H1 (cell line): ENCODE results near the gene TP73.

Experiments used
- CBX5 ChIP-seq: fragments of 300-800, 300-1000 bp; sonication (generic); IDR thresholded peaks from 2 replicates; pipeline ENCODE4 v1.7.1; 2016; ENCODE audit warnings: antibody characterized with exemption, low read length, low read depth
- HDAC6 ChIP-seq: IDR thresholded peaks from one replicate; pipeline ENCODE4 v1.7.1; 2012; ENCODE audit warnings: low read depth, mild to moderate bottlenecking, inconsistent platforms, low read length, moderate library complexity
- KDM1A ChIP-seq: fragments of 200-600, 300-600 bp; sonication (generic); IDR thresholded peaks from 2 replicates; pipeline ENCODE4 v1.7.1; 2016; ENCODE audit warnings: mild to moderate bottlenecking, low read length, borderline replicate concordance
- RAD21 ChIP-seq, 2 experiments: IDR thresholded peaks in 1 of 2; conservative IDR thresholded peaks in 1 of 2; 2 replicates each; pipeline ENCODE4 v1.6.1; 2011; ENCODE audit warnings: low read depth in 2 of 2, low read length in 2 of 2, improper control_type of control experiment in 1 of 2, inconsistent platforms in 1 of 2, mild to moderate bottlenecking in 1 of 2, moderate library complexity in 1 of 2
- RFX5 ChIP-seq: IDR thresholded peaks from 2 replicates; pipeline ENCODE4 v1.6.1; 2011; ENCODE audit warnings: low read depth, low read length, improper control_type of control experiment, borderline replicate concordance
- RNF2 ChIP-seq: fragments of 200-900, 300-1000 bp; sonication (generic); IDR thresholded peaks from 2 replicates; pipeline ENCODE4 v1.7.1; 2016; ENCODE audit warnings: borderline replicate concordance, low read depth, mild to moderate bottlenecking, antibody characterized with exemption, low read length; ENCODE audit not compliant: poor library complexity, severe bottlenecking; ENCODE audit errors: missing control alignments
- RXRA ChIP-seq: IDR thresholded peaks from 2 replicates; pipeline ENCODE4 v1.6.1; 2011; ENCODE audit warnings: low read depth, mild to moderate bottlenecking, low read length, moderate library complexity; ENCODE audit not compliant: insufficient read depth
- YY1 ChIP-seq: IDR thresholded peaks from 2 replicates; pipeline ENCODE4 v1.6.1; 2011; ENCODE audit warnings: low read depth, mild to moderate bottlenecking, low read length
- TF ChIP-seq, protein P1 (sequence below), 3 experiments: IDR thresholded peaks; 1 replicate in 2 of 3; 2 replicates in 1 of 3; pipeline versions ENCODE4 v1.5.1 to v1.6.1; 2011; ENCODE audit warnings: low read length in 3 of 3, mild to moderate bottlenecking in 3 of 3, inconsistent platforms in 2 of 3, low read depth in 1 of 3, moderate library complexity in 1 of 3; ENCODE audit not compliant: insufficient read depth in 1 of 3; ENCODE audit errors: control extremely low read depth in 1 of 3
- TF ChIP-seq, protein P2 (sequence below): IDR thresholded peaks from 2 replicates; pipeline ENCODE4 v1.6.1; 2012; ENCODE audit warnings: low read length, inconsistent platforms

DNA sequence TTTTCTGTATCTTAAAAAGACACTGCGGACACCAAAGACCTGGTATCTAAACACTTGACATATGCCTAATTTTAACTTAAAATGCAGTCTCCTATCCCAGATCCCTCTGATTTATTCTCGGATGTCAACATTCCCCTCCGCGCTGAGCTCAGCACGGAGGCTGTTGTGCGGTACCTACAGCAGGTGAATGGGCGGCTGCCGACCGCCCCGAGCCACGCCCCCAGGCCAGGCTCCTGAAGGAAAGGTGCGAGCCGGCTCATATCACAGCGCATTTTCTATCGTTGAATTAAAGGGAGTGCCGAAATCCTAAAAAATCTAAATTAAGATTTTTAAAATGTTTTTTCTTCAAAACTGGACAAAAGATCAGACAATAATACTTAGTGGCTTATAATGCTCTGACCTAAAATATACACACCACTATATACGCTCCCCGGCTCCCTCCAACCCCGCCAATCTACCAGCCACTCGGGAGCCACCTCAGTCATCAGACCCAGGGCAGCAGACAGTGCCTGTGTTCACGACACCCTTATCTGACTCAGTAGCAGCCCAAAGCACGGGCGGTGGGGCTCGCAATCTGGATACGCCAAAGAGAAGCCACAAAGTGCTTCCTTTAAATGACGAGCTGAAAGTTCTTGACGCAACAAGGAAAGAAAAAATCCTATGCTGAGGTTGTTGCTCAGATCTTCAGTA is 6.5 kb upstream of the TP73 start:
- TF ChIP-seq, protein P1, sequence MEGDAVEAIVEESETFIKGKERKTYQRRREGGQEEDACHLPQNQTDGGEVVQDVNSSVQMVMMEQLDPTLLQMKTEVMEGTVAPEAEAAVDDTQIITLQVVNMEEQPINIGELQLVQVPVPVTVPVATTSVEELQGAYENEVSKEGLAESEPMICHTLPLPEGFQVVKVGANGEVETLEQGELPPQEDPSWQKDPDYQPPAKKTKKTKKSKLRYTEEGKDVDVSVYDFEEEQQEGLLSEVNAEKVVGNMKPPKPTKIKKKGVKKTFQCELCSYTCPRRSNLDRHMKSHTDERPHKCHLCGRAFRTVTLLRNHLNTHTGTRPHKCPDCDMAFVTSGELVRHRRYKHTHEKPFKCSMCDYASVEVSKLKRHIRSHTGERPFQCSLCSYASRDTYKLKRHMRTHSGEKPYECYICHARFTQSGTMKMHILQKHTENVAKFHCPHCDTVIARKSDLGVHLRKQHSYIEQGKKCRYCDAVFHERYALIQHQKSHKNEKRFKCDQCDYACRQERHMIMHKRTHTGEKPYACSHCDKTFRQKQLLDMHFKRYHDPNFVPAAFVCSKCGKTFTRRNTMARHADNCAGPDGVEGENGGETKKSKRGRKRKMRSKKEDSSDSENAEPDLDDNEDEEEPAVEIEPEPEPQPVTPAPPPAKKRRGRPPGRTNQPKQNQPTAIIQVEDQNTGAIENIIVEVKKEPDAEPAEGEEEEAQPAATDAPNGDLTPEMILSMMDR (IDR thresholded peaks at IDR 0.05; ENCODE audit: control extremely low read depth in 1 of 3, insufficient read depth in 1 of 3, low read depth in 1 of 3, low read length in 3 of 3), result no peak
- no peak for TF ChIP-seq KDM1A
- TF ChIP-seq RFX5, result no peak
- TF ChIP-seq CBX5, result no peak
- TF ChIP-seq RXRA, result no peak
- no peak for TF ChIP-seq RAD21 (IDR thresholded peaks at IDR 0.05 in 1 of 2, conservative IDR thresholded peaks at IDR 0.05 in 1 of 2; ENCODE audit: low read depth in 2 of 2, low read length in 2 of 2)
- no peak for TF ChIP-seq YY1
- TF ChIP-seq, protein P2, sequence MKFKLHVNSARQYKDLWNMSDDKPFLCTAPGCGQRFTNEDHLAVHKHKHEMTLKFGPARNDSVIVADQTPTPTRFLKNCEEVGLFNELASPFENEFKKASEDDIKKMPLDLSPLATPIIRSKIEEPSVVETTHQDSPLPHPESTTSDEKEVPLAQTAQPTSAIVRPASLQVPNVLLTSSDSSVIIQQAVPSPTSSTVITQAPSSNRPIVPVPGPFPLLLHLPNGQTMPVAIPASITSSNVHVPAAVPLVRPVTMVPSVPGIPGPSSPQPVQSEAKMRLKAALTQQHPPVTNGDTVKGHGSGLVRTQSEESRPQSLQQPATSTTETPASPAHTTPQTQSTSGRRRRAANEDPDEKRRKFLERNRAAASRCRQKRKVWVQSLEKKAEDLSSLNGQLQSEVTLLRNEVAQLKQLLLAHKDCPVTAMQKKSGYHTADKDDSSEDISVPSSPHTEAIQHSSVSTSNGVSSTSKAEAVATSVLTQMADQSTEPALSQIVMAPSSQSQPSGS, result no peak
- no peak for TF ChIP-seq HDAC6
- no peak for TF ChIP-seq RNF2
